ENCODE data around the gene YIPF5. TPM values are rescaled to one million over a fixed set of nuclear protein-coding genes. Genes with fewer than 3 reads are reported as not detected.

The YIPF5 gene
- total RNA-seq, 1 experiment from 2014 or later: 50.9 TPM

- intact Hi-C loops (cut with micrococcal nuclease; ENCODE audit: unreplicated experiment): no loop called here
- Histone ChIP-seq H3K27ac (ENCODE audit: low read depth, low read length, poor library complexity, severe bottlenecking) (no peak overlapping the region), H3K27me3 (replicated peaks; ENCODE audit: insufficient read depth, low read depth, low read length, poor library complexity) (no peaks in the 10 kb centered on the region), H3K4me3 (ENCODE audit: low read depth, low read length, poor library complexity, severe bottlenecking) (no peak overlapping the region), H3K9me3 (ENCODE audit: low read depth, low read length, poor library complexity, severe bottlenecking) (no peaks in the 10 kb centered on the region), H3K36me3 (ENCODE audit: insufficient read depth, low read length, poor library complexity, severe bottlenecking) (no peaks in the 10 kb centered on the region), H3K4me1 (ENCODE audit: insufficient read depth, low read length, poor library complexity, severe bottlenecking) (no peaks in the 10 kb centered on the region)
- CTCF ChIA-PET: no interaction called here
- POLR2A ChIA-PET (ENCODE audit: low non-redundant PET): no interaction called here
- TF ChIP-seq CTCF (conservative IDR thresholded peaks at IDR 0.05; ENCODE audit: low read depth, low read length) (no peak), EZH2 (IDR thresholded peaks at IDR 0.05; ENCODE audit: borderline replicate concordance, low read depth, low read length, poor library complexity, severe bottlenecking) (no peak)
- DNase-seq (ENCODE audit: low spot score): no peak
- no TSS peak for BruUV-seq (replicated peaks)
Observed at GRCh38 chr5:144130306-144130705, 40.2 kb downstream of the YIPF5 start.

- no peak for DNase-seq (ENCODE audit: low spot score)
- Histone ChIP-seq H3K4me1 (ENCODE audit: insufficient read depth, low read length, poor library complexity, severe bottlenecking) (no peaks in the 10 kb centered on the region), H3K27ac (ENCODE audit: low read depth, low read length, poor library complexity, severe bottlenecking) (no peak overlapping the region), H3K9me3 (ENCODE audit: low read depth, low read length, poor library complexity, severe bottlenecking) (no peaks in the 10 kb centered on the region), H3K27me3 (replicated peaks; ENCODE audit: insufficient read depth, low read depth, low read length, poor library complexity) (no peaks in the 10 kb centered on the region), H3K4me3 (ENCODE audit: low read depth, low read length, poor library complexity, severe bottlenecking) (no peak overlapping the region), H3K36me3 (ENCODE audit: insufficient read depth, low read length, poor library complexity, severe bottlenecking) (no peaks in the 10 kb centered on the region)
- ChIA-PET CTCF (no interaction called here), POLR2A (ENCODE audit: low non-redundant PET) (no interaction called here)
- TF ChIP-seq EZH2 (IDR thresholded peaks at IDR 0.05; ENCODE audit: borderline replicate concordance, low read depth, low read length, poor library complexity, severe bottlenecking): no peak
- no peak for TF ChIP-seq CTCF (conservative IDR thresholded peaks at IDR 0.05; ENCODE audit: low read depth, low read length)
- intact Hi-C loops (cut with micrococcal nuclease; ENCODE audit: unreplicated experiment): no loop called here
- no TSS peak for BruUV-seq (replicated peaks)
Observed at GRCh38 chr5:144128844-144129243, 41.6 kb downstream of the YIPF5 start.

GRCh38 chr5:144126707-144127106 lies 43.8 kb downstream of the YIPF5 start:
- Histone ChIP-seq H3K4me1 (ENCODE audit: insufficient read depth, low read length, poor library complexity, severe bottlenecking) (no peaks in the 10 kb centered on the region), H3K36me3 (ENCODE audit: insufficient read depth, low read length, poor library complexity, severe bottlenecking) (no peaks in the 10 kb centered on the region), H3K4me3 (ENCODE audit: low read depth, low read length, poor library complexity, severe bottlenecking) (no peak overlapping the region), H3K9me3 (ENCODE audit: low read depth, low read length, poor library complexity, severe bottlenecking) (no peaks in the 10 kb centered on the region), H3K27ac (ENCODE audit: low read depth, low read length, poor library complexity, severe bottlenecking) (no peak overlapping the region), H3K27me3 (replicated peaks; ENCODE audit: insufficient read depth, low read depth, low read length, poor library complexity) (no peaks in the 10 kb centered on the region)
- CTCF ChIA-PET: no interaction called here
- no TSS peak for BruUV-seq (replicated peaks)
- POLR2A ChIA-PET (ENCODE audit: low non-redundant PET): no interaction called here
- intact Hi-C loops (cut with micrococcal nuclease; ENCODE audit: unreplicated experiment): no loop called here
- DNase-seq (ENCODE audit: low spot score): no peak
- no peak for TF ChIP-seq EZH2 (IDR thresholded peaks at IDR 0.05; ENCODE audit: borderline replicate concordance, low read depth, low read length, poor library complexity, severe bottlenecking)
- no peak for TF ChIP-seq CTCF (conservative IDR thresholded peaks at IDR 0.05; ENCODE audit: low read depth, low read length)

Measured in A673 (cell line).